GM12892 (cell line): Measurements from ENCODE around the gene ARL3.

ENCODE experiments used
- POLR2A ChIP-seq: IDR thresholded peaks from 2 replicates; pipeline ENCODE4 v1.6.1; 2011; ENCODE audit warnings: low read depth, low read length, control low read depth
- POLR2AphosphoS5 ChIP-seq: IDR thresholded peaks from 2 replicates; pipeline ENCODE4 v1.6.1; 2011; ENCODE audit warnings: low read depth, low read length, control low read depth

GRCh38 chr10:102732661-102733060 is 18.5 kb upstream of the ARL3 start:
- no peak for TF ChIP-seq POLR2A
- TF ChIP-seq POLR2AphosphoS5, result no peak
